Measurements from ENCODE around the gene USP40. TPM values are rescaled to one million over a fixed set of nuclear protein-coding genes. Genes with fewer than 3 reads are reported as not detected.

Gene USP40
- total RNA-seq, 1 experiment from 2014 or later = 34.9 TPM

DNA sequence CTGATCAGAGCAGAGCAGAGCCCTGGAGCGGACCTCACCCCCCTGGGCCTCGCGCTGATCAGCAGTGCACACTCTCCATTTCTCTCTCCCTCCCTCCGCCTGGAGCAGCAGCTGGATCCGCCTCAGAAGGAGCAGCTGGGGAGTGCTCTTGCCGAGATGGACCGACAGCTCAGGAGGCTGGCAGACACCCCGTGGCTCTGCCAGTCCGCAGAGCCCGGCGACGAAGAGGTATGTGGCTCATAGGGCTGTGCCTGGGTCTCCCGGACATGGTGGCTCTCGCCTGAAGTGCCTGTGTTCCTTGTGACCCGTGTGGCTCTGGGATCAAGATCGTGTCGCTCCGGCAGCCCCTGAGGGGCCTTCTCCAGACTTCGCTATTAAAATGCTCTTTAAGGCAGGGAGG is 102.5 kb downstream of the USP40 start:
- Histone ChIP-seq H4K20me1 (ENCODE audit: insufficient read depth) (no peaks in the 10 kb centered on the region), H3K9ac (ENCODE audit: low read length) (no peak overlapping the region), H3K79me2 (ENCODE audit: insufficient read depth, low read length) (no peaks in the 10 kb centered on the region), H3K27me3 (ENCODE audit: insufficient read depth, low read length) (no peaks in the 10 kb centered on the region), H3K4me1 (ENCODE audit: control insufficient read depth in 1 of 2, insufficient read depth in 2 of 2, low read length in 2 of 2) (no peaks in the 10 kb centered on the region), H3K9me3 (ENCODE audit: control insufficient read depth in 1 of 2, insufficient read depth in 1 of 2, low read depth in 1 of 2, low read length in 2 of 2) (no peaks in the 10 kb centered on the region), H3K4me3 (replicated peaks in 1 of 2; ENCODE audit: low read depth in 1 of 2, low read length in 2 of 2) (no peak overlapping the region), H3K36me3 (ENCODE audit: control insufficient read depth in 1 of 2, insufficient read depth in 2 of 2, low read length in 2 of 2) (peaks cover 16 to 18% of the 10 kb centered on the region in 2 experiments), H3K9me2 (ENCODE audit: insufficient read depth) (no peaks in the 10 kb centered on the region), H3K4me2 (ENCODE audit: low read length) (no peak overlapping the region), H2AFZ (ENCODE audit: low read depth, low read length, poor library complexity, severe bottlenecking) (no peak overlapping the region), H3K27ac (ENCODE audit: low read depth, low read length) (no peak overlapping the region)
- BruUV-seq (replicated peaks) = no TSS peak
- DNase-seq (ENCODE audit: low read depth, low spot score) (no peak), ATAC-seq (no peak)
- ChIA-PET RAD21 (ENCODE audit: low non-redundant PET in 1 of 2, low total read pairs in 2 of 2, uncharacterized antibody in 2 of 2, unreplicated experiment in 2 of 2) (no interaction called here), CTCF (no interaction called here), POLR2A (no interaction called here)
- no peak for TF ChIP-seq ZFX (IDR thresholded peaks at IDR 0.05)
- no peak for TF ChIP-seq ELF1 (IDR thresholded peaks at IDR 0.05; ENCODE audit: borderline replicate concordance, low read depth)
- TF ChIP-seq, protein P1, sequence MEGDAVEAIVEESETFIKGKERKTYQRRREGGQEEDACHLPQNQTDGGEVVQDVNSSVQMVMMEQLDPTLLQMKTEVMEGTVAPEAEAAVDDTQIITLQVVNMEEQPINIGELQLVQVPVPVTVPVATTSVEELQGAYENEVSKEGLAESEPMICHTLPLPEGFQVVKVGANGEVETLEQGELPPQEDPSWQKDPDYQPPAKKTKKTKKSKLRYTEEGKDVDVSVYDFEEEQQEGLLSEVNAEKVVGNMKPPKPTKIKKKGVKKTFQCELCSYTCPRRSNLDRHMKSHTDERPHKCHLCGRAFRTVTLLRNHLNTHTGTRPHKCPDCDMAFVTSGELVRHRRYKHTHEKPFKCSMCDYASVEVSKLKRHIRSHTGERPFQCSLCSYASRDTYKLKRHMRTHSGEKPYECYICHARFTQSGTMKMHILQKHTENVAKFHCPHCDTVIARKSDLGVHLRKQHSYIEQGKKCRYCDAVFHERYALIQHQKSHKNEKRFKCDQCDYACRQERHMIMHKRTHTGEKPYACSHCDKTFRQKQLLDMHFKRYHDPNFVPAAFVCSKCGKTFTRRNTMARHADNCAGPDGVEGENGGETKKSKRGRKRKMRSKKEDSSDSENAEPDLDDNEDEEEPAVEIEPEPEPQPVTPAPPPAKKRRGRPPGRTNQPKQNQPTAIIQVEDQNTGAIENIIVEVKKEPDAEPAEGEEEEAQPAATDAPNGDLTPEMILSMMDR (IDR thresholded peaks at IDR 0.05 in 2 of 3, conservative IDR thresholded peaks at IDR 0.05 in 1 of 3; ENCODE audit: borderline replicate concordance in 1 of 3, insufficient read depth in 1 of 3, low read depth in 2 of 3, low read length in 2 of 3) = no peak
- TF ChIP-seq CEBPB (IDR thresholded peaks at IDR 0.05; ENCODE audit: low read depth) = no peak
- TF ChIP-seq EZH2 (IDR thresholded peaks at IDR 0.05) = no peak
- TF ChIP-seq ZBTB33 (IDR thresholded peaks at IDR 0.05; ENCODE audit: extremely low read depth, insufficient replicate concordance, low read length) = no peak
- no peak for TF ChIP-seq MAX (IDR thresholded peaks at IDR 0.05)
- TF ChIP-seq SP1 (IDR thresholded peaks at IDR 0.05; ENCODE audit: low read depth) = no peak
- no peak for TF ChIP-seq CBX3 (IDR thresholded peaks at IDR 0.05; ENCODE audit: low read depth)
- TF ChIP-seq FOSL1 (IDR thresholded peaks at IDR 0.05; ENCODE audit: low read depth) = no peak
- no peak for TF ChIP-seq ZNF274 (IDR thresholded peaks at IDR 0.05; ENCODE audit: low read depth, low read length)
- TF ChIP-seq TCF7L2 (IDR thresholded peaks at IDR 0.05; ENCODE audit: borderline replicate concordance, extremely low read depth, insufficient read depth, insufficient read length) = no peak
- TF ChIP-seq POLR2A (IDR thresholded peaks at IDR 0.05; ENCODE audit: borderline replicate concordance, extremely low read depth, insufficient read depth, insufficient read length) = no peak
- no peak for TF ChIP-seq SRF (IDR thresholded peaks at IDR 0.05; ENCODE audit: low read depth)
- no peak for TF ChIP-seq SIN3A (IDR thresholded peaks at IDR 0.05; ENCODE audit: low read depth)
- TF ChIP-seq POLR2AphosphoS5 (IDR thresholded peaks at IDR 0.05; ENCODE audit: low read depth, low read length) = no peak
- TF ChIP-seq, protein P2, sequence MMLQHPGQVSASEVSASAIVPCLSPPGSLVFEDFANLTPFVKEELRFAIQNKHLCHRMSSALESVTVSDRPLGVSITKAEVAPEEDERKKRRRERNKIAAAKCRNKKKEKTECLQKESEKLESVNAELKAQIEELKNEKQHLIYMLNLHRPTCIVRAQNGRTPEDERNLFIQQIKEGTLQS (IDR thresholded peaks at IDR 0.05) = no peak
- no peak for TF ChIP-seq YY1 (IDR thresholded peaks at IDR 0.05; ENCODE audit: extremely low read depth, insufficient replicate concordance, low read depth, low read length)
- no peak for TF ChIP-seq JUND (IDR thresholded peaks at IDR 0.05)
- intact Hi-C loops (cut with micrococcal nuclease) = no loop called here

All from HCT116 (cell line).